NCI-H146 treated with DMSO at 0.1 percent for 48 hours (cell line): Measurements from ENCODE around the gene INF2.
A peak's percentile ranks its signal among the peaks of the same experiment; 100 is the strongest.
"Not testable (repeated sequence)": the region's sequence is repeated elsewhere in the genome, so short reads cannot be mapped to it uniquely, and the experiment has no call there.

Experiments
- DNase-seq: peaks from one replicate; lab custom pipeline; 2025; ENCODE audit not compliant: unreplicated experiment; lab: John Stamatoyannopoulos, UW

INF2 gene

DNA sequence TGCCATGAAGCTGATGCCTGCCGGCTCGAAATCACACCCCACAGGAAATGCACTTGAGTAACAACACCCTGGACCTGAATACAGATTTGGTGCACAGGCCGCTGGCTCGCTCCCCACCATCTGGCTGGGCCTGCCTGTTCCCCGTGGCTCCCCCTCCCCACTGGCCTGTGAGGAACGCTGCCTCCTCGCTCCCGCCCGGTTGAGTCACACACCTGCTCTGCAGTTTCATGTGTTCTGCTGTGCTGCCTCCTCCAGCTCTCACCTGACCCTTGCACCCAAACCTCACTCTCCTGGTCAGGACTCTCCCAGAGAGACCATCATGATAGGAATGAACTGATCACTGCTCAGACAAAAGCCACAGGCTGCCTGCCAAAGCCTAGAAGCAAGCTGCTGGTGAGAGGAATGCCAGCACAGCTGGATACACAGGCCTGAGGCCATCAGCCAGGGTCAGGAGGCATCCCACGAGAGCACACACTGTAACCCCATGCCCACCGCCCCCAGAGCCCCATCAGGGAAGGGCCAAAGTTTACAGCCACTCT, 59.8 kb downstream of the INF2 start:
- DNase-seq, result no peak

DNA sequence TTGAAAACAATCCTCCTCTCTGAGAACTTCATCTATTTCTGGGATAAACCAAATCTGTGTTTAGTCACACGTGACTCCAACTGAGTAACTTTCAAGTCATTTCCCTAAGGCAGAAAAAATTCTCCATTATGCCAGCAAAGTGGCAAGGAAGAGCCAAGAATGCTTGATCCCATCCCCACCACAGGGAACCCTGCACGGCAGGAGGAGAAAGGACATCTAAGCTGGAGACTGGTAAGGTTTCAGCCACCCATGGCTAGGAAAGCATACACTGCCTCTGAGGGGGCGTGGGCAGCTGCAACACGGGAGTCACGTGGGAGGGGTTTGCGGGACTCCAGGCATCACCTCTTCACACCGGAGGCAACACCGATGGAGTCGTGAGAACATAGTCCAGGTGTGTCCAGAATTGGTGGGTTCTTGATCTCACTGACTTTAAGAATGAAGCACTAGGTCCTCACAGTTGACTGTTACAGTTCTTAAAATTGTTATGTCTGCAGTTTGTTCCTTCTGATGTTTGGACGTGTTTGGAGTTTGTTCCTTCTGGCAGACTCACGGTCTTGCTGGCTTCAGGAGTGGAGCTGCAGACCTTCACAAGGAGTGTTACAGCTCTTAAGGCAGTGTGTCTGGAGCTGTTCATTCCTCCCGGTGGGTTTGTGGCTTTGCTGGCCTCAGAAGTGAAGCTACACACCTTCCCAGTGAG, 60.8 kb downstream of the INF2 start:
- DNase-seq, result no peak

DNA sequence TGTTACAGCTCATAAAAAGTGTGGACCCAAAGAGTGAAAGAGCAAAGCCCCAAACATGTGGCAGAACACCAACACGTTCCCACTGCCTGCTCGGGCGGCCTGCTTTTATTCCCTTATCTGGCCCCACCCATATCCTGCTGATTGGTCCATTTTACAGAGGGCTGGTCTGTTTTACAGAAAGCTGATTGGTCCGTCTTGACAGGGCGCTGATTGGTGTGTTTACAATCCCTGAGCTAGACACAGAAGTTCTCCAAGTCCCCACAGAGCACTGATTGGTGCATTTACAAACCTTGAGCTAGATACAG, 61.3 kb downstream of the INF2 start:
- DNase-seq, result not testable (repeated sequence)

DNA sequence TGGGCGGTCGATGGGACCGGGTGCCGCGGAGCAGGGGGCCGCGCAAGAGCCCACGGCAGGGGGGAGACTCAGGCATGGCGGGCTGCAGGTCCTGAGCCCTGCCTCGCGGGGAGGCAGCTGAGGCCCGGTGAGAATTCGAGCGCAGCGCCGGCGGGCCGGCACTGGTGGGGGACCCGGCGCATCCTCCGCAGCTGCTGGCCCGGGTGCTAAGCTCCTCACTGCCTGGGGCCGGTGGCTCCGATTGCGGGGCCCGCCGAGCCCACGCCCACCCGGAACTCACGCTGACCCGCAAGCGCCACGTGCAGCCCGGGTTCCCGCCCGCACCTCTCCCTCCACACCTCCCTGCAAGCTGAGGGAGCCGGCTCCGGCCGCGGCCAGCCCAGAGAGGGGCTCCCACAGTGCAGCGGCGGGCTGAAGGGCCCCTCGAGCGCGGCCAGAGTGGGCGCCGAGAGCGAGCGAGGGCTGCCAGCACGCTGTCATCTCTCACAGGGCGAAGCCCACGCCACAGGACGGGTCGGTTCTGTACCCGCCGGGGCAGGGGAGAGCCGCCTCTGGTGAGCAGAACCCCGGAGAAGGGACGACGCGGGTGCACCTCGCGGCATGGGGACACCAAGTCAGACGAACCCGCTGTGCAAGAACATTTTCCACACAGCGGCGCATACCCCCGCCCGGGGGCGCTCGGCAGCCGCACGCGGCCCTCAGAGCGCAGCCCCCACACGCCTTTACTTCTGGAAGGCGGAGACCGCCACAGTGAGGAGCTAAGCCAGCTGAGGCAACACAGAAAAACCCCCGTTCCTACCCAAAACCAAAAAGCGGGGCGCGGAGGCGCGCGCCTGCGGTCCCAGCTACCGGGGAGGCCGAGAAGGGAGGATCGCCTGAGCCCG, 62.4 kb downstream of the INF2 start:
- DNase-seq, result no peak

GRCh38 chr14:104752423-104752734, 63.0 kb downstream of the INF2 start:
- DNase-seq, result no peak

- DNase-seq, result peak; percentile 100
Observed at GRCh38 chr14:104752735-104753527, 63.5 kb downstream of the INF2 start, which contains the start of gene SIVA1. Gene SIVA1, plus strand, starts transcription at chr14:104753147. Its CDS starts 55 bp downstream, at chr14:104753202.

- peak; percentile 27 for DNase-seq
Observed at GRCh38 chr14:104753528-104754212, 64.3 kb downstream of the INF2 start.

DNA sequence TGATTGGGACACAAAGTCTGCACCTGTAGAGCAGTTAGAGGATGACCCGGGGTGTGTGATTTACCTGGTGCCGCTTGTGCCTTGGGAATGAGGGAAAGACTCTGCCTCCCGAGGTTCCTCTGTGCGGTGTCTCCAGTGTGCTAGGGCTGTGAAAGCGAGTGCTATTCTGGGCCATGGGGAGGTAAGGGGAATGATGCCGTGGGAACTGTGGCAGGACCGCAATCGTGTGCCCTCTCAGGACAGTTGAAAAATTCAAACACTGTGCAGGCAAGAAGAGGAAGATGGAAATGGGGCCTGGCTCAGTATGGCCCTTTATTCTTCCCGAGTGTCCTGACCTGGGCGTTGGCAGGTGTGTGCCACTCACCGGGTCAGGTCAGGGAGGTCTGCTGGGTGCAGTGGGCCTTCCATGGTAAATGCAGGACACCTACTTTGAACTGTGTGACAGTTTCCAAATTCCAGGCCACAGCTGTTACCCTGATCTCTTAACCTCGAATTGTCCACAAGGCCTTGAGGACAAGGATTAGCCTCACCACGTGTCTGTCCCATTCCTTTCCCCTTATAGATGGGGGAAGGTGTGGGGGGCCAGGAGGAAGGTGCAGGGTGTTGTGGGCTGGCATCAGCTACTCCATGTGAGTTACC, 64.9 kb downstream of the INF2 start:
- no peak for DNase-seq

GRCh38 chr14:104755621-104756020, 66.2 kb downstream of the INF2 start:
- no peak for DNase-seq

DNA sequence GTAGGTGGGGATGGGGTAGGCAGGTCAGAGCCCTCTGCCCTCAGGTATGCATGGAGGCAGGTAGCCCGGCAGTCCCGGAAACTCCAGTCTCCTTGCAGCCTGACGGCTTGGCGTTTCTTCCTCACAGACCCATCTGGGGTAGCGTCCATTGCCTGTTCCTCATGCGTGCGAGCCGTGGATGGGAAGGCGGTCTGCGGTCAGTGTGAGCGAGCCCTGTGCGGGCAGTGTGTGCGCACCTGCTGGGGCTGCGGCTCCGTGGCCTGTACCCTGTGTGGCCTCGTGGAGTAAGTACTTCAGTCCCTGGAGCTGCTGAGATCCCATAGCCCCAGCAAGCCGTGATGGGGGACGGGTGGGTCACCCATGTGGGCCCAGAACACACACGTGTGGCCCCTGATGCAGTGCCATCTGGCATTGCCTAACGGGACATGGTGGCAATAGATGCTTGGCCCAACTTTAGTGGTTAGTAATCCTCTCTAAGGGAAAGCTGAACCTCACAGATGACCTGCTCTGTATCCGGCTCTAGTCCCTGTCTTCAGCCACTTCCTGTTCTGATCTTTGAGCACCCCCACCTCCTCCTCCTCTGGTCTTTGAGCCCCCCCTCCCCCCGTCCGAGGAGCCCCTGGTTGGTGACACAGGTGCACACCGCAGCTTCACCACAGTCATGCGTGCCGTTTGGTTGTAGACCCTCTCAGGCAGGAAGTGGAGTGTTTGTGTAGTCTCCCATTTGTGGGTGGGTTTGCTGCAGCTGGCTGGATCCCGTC, 67.2 kb downstream of the INF2 start:
- no peak for DNase-seq

DNA sequence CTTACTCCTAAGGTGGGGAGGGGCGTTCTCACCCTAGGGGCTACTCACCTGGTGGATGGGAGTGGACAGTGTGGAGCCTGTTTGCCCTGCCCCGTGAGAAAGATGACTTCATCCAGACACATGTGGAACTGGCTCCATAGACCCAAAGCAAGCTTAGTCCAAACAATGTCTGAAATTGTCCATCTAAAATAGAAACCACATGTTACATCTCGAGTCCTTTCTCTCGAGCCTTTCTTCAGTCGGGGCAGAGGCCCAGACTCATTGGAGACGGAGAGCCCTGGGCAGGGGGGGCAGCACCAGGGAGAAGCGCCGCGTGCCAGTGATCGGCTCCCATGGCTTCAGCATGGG, 67.8 kb downstream of the INF2 start:
- no peak for DNase-seq

DNA sequence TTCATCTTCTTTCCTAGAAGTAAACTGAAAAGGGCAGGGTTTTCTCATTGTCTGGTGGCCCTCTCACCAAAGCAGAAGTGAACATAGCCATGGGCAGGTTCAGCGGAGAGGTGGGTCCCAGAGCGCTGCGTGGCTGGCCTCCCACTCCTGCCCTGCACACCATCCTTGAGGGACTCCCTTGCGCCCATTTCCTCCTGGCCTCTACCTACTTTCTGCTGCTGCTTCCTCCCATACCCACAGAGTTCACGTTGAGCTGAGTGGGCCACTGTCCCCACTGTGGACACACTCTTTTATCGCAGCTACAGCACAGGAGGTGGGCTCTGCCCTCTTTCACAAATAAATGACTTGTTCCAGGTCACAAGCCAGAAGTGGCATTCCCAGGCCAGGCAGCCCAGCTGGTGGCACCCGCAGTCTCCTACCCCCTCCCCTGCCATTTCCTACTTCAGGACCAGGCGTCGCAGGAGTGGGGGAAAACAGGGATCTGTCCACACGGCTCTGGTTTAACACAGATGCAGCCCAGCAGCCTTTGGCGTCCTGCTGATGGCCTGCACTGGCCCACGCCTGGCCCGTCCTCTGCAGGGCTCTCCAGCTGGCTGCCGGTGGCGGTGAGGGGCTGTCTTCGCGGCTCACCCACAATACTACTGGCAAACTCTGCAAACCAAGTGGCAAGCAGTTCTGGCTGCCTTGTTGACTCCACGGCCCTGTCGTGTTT, 68.4 kb downstream of the INF2 start:
- no peak for DNase-seq

DNA sequence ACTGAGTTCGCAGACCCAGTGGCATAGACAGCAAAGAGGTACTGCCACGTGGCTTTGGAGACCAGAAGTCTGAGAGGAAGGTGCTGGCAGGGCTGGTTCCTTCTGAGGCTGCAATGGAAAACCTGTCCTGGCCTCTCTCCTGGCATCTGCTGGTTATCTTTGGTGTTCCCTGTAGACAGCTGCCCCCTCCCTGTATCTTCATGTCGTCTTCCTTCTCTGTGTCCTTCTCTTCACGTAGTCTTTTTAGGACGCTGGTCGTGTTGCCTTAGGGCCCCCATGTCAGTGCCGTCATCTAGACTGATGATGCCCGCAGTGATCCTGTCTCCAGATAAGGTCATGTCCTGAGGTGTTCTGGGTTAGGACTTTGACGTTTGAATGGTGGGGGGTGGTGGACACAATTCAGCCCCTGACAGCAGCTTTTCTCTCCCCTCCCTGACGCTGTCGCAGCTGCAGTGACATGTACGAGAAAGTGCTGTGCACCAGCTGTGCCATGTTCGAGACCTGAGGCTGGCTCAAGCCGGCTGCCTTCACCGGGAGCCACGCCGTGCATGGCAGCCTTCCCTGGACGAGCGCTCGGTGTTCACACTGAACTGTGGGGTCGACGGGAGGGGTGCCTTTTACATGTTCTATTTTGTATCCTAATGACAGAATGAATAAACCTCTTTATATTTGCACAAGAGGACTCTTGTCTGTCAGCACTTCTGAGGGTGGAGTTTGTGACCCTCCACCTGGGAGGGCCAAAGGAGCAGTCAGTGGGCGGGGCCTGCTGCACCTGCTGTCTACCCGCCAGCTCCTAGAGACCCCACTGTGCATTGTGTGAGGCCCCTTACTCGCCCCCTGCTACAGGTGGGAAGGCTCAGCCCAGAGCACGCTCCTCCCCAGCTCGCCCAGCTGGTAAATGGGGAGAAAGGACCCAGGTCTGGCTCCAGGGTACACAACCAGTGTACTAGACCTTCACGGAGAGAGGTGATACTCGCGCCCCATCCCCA, 69.9 kb downstream of the INF2 start:
- no peak for DNase-seq

GRCh38 chr14:104765517-104765916, 76.1 kb downstream of the INF2 start:
- no peak for DNase-seq

DNA sequence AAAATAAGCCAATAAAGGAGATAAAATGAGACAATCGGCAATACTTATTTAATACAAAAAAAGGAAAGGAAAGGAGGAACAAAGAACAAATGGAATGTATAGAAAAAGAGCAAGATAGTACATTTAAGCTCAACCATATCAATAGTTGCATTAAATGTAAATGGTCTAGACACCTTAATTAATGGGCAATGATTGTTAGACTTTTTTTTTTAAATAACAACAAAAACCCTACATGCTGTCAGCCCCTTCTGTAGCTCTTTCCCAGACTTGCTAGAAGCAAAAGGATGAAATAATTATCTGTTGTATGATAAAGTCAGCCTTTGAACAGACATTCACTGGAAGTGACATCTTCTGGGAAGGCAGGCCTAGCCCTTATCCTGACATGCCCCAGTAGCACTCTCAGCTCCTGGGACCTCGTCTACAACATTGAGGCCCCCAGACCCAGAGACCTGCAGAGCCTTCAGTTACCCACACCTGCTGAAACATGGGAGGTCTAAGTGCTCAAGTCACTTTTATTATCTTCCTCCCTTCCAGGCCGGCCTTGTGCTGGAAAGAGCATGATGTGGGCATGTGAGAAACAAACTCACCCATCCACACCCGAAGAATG, 76.9 kb downstream of the INF2 start:
- DNase-seq, result no peak

- no peak for DNase-seq
Observed at GRCh38 chr14:104766863-104767633, 77.6 kb downstream of the INF2 start.

DNA sequence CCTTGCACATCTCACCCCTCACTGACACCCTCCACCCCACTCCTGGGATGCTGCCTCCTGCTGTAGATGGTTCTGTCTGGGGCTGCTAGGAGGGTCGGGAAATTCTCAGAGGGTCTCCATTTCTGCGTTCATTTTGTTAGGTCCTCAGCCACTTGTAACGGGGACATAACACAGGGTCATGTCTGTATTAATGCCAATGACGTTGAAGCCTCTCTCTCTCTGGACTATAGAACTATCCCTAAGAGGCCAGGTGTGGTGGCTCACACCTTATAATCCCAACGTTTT, 78.2 kb downstream of the INF2 start:
- DNase-seq, result no peak
